GM12872 (cell line): ENCODE measurements around the gene KLF12.

Experiments
- TF ChIP-seq, protein P1 (sequence below): IDR thresholded peaks from 3 replicates; pipeline ENCODE4 v1.5.1; 2011; ENCODE audit warnings: low read depth, mild to moderate bottlenecking, low read length, moderate library complexity; ENCODE audit not compliant: insufficient read depth

The KLF12 gene

DNA sequence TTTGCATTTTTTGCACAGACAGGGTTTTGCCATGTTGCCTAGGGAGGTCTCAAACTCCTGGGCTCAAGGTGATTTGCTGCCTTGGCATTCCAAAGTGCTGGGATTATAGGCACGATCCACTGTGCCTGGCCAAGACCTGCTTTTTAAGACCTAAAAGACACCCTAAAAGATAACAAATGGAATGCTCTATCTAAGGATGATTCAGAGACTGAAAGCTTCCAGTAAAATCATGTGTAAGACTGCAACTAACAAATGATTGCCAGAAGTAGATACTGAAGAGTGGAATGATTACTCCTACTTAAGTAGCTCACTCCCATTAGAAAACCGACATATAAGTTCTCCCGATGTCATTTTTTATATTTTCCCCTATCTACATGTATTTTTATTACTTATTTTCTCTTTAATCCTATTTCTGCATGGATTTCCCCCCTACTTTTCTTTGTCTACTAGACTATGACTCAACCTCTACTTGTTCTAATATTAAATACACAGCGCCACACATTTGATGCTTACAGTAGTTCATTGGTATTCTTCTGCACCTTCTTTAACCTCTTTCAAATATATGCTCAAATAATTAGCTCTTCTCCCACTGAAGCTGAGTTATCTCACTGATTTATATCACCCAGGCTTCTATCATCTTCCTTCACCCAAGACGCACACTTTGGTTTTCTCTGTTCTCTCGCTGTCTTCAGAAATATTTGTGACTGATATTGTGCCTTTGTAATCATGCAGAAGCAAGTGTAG is 32.2 kb upstream of the KLF12 start:
- TF ChIP-seq, protein P1, sequence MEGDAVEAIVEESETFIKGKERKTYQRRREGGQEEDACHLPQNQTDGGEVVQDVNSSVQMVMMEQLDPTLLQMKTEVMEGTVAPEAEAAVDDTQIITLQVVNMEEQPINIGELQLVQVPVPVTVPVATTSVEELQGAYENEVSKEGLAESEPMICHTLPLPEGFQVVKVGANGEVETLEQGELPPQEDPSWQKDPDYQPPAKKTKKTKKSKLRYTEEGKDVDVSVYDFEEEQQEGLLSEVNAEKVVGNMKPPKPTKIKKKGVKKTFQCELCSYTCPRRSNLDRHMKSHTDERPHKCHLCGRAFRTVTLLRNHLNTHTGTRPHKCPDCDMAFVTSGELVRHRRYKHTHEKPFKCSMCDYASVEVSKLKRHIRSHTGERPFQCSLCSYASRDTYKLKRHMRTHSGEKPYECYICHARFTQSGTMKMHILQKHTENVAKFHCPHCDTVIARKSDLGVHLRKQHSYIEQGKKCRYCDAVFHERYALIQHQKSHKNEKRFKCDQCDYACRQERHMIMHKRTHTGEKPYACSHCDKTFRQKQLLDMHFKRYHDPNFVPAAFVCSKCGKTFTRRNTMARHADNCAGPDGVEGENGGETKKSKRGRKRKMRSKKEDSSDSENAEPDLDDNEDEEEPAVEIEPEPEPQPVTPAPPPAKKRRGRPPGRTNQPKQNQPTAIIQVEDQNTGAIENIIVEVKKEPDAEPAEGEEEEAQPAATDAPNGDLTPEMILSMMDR, result no peak

DNA sequence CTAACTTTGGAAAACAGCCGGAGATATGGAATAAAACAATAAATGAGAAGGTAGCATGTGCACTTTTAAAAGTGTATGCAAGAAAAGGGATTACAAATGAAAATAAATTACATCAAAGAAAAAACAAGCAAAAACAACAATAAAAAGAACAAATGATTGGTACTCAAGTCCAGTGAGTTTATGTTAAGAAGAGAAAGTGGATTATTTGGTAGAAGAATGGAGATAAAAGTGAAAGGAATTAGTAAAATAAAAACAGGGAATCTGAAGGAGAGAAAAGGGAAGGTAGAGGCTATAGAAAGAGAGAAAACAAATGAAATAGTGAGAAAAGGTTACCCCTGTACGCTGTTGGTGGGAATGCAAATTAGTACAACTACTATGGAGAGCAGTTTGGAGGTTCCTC is 28.6 kb upstream of the KLF12 start:
- TF ChIP-seq, protein P1, result no peak

DNA sequence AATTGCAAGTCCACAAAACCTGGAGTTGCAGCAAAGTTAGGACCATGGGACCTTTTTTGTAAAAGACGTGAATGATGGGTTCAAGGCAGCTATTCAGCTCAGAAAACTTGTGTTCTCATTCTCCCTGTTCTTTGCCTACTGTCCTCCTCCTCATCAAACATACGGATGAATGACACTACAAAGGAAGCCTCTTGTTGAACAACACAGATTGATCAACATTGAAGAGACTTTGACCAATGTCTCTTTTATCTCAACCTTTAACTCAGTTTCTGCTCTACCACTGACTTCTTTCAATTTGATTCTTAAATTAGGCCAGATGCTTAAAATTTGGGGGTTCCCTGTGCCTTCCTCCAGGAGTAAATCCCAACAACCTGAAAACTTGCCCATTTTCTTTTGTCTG is 27.9 kb upstream of the KLF12 start:
- TF ChIP-seq, protein P1, result no peak

DNA sequence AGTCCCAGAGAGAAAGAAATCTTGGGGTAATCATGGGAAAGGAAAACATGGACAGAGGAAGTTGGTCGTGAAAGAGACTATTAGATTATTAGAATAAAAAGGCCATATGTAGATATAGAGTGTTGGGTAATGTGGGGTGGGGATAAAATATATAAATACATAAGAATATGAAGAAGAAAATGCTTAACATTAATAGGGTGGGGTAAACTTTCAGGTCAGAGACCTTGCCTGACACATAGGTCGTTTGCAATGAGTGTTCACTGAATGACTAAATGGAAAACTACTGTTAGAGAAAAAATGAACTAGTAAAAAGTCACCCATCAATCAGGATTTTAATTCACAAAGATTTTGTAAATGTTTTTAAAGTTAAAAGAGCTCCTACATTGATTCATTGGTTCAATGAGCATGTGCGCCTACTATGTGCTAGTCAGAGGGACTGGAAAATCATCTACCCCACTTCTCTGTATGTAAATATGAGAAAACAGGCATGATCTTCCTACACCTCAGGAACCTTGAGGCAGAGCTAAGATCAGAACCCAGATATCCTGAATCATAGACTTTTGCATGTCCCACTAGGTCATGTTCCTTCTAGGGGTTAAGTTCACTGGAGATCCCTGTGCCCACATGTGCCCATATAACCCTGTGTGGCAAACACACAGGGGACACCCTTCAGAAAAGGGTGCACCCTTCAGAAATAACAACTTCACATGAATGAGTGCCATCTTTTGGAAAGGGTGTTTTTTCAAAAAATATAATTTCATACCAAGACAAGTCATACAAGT is 24.6 kb upstream of the KLF12 start:
- TF ChIP-seq, protein P1, result no peak

GRCh38 chr13:74158028-74158427 is 23.8 kb upstream of the KLF12 start:
- TF ChIP-seq, protein P1, result no peak

GRCh38 chr13:74154981-74155380 is 20.8 kb upstream of the KLF12 start:
- TF ChIP-seq, protein P1, result no peak

GRCh38 chr13:74153316-74153715 is 19.1 kb upstream of the KLF12 start:
- TF ChIP-seq, protein P1, result no peak
